HUES6 (cell line): ENCODE measurements around the gene TINAG.

Experiments
- H3K27ac ChIP-seq: 2 replicates; pipeline ENCODE4 v1.7.0; 2013; ENCODE audit warnings: low read depth, mild to moderate bottlenecking, low read length, inconsistent platforms
- H3K27me3 ChIP-seq: 2 replicates; pipeline ENCODE4 v1.6.1; 2013; ENCODE audit warnings: low read length; ENCODE audit not compliant: control insufficient read depth, insufficient read depth
- H3K36me3 ChIP-seq: 2 replicates; pipeline ENCODE4 v1.6.1; 2013; ENCODE audit warnings: low read length; ENCODE audit not compliant: control insufficient read depth, insufficient read depth
- H3K4me1 ChIP-seq: 2 replicates; pipeline ENCODE4 v1.6.1; 2013; ENCODE audit warnings: low read length; ENCODE audit not compliant: control insufficient read depth, insufficient read depth
- H3K4me3 ChIP-seq: 2 replicates; pipeline ENCODE4 v1.5.1; 2013; ENCODE audit warnings: low read depth, low read length
- H3K9ac ChIP-seq: one replicate; pipeline ENCODE4 v1.6.1; 2013; ENCODE audit warnings: mild to moderate bottlenecking, low read length
- H3K9me3 ChIP-seq: 2 replicates; pipeline ENCODE4 v1.6.1; 2013; ENCODE audit warnings: low read depth, low read length; ENCODE audit not compliant: control insufficient read depth, insufficient read depth

The TINAG gene

DNA sequence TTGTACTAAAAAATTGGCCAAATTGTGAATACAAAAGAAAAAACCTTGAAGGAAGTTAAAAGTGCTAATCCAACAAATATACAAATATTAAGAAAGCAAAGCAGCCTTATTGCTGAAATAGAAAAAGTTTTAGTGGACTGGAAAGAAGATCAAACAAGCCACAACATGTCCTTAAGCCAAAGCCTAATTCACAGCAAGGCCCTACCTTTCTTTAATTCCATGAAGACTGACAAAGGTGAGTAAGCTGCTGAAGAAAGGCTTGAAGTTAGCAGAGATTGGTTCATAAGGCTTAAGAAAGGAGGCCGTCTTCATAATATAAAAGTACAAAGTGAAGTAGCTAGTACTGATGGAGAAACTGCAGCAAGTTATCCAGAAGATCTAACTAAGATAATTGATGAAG, 53.5 kb downstream of the TINAG start:
- Histone ChIP-seq H3K27ac (no peak overlapping the region), H3K4me1 (no peaks in the 10 kb centered on the region), H3K36me3 (no peaks in the 10 kb centered on the region), H3K9me3 (no peaks in the 10 kb centered on the region), H3K27me3 (no peaks in the 10 kb centered on the region), H3K4me3 (no peak overlapping the region), H3K9ac (no peak overlapping the region)

DNA sequence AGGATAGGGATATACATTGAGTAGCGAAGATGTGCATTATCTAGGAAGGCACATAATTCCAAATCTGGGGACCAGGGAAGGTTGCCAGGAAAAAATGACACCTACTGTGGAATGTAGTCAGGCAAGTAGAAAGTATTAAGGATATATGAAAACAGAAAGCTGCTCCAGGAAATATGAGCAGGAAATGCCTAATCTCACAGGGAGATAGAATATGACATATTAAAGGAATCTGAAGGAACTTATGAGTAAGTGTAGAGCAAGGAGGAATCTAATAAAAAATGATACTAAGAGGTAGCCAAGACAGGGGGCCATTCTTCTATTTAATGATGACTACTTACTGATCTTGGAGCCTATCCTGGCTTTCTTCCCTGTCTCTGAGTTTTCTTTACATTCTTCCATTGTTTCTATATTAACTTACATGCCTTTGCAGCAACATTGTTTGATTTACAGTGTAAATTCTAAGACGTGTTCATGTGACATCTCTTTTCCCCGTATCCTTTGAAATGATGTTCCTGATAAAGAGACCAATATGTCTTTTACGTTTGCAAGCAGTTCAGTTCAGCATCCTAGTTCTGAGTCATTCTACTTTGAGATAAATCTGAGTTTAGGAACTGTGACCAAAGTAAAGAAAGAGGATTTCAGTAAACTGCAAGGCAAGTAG, 58.6 kb downstream of the TINAG start:
- H3K4me3 ChIP-seq, result no peak overlapping the region
- H3K9me3 ChIP-seq, result no peaks in the 10 kb centered on the region
- no peaks in the 10 kb centered on the region for H3K27me3 ChIP-seq
- H3K9ac ChIP-seq, result no peak overlapping the region
- H3K27ac ChIP-seq, result no peak overlapping the region
- H3K36me3 ChIP-seq, result no peaks in the 10 kb centered on the region
- no peaks in the 10 kb centered on the region for H3K4me1 ChIP-seq

DNA sequence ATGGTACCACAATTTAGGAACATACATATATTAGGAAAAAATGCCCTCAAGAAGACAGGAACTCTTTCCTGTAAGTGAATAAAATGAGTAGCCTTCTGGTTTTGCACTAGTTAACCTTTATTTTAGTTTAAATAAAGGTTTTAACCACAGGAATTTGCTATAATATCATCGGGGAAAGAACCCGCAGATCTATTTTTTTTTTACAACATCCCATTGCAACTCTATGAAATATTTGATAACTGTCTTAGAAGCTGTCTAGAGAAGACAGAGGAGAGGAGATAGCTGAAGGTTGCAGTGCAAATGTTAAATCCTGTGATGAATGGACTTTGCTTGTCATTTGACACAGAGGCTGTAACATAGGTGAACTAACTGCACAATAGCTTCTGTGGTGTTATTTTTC, 69.5 kb downstream of the TINAG start:
- Histone ChIP-seq H3K27me3 (no peaks in the 10 kb centered on the region), H3K9ac (no peak overlapping the region), H3K4me3 (no peak overlapping the region), H3K9me3 (no peaks in the 10 kb centered on the region), H3K36me3 (no peaks in the 10 kb centered on the region), H3K4me1 (no peaks in the 10 kb centered on the region), H3K27ac (no peak overlapping the region)

DNA sequence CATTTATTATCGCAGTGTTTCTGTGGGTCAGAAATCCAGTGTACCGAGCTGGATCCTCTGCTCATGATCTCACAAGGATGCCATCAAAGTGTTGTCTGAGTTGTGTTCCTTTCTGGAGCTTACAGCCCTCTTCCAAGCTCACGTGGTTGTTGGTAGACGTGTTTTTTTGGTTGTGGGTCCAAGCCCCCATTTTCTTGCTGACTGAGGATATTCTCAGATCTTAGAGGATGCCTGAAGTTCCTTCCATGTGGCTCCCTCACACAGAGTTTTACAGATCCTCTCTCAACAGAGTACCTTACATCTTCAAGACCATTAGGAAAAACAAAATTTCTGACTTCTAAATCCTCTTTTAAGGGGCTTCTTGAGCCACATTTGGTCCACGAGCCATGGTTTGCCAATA, 78.1 kb downstream of the TINAG start:
- Histone ChIP-seq H3K4me3 (no peak overlapping the region), H3K27me3 (no peaks in the 10 kb centered on the region)

DNA sequence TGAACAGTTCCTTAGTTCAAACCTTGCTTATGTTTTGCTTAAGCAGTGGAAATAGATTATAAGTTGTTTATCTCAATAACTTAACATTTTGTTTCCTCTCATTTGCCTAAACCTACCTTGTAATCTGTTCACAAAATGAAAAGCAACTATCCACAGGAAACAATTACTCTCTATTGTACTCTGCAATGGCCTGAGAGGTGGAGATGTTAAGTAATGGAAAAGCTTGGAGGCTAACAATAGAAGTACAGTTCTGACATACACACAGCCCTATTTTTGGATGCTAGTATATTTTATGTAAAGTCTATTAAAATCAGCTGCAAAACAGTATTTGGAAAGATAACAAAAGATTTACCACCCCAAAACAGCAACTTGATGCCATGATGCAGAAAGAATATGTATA, 82.1 kb downstream of the TINAG start:
- H3K9ac ChIP-seq, result no peak overlapping the region
- no peak overlapping the region for H3K4me3 ChIP-seq
- no peak overlapping the region for H3K27ac ChIP-seq
- H3K27me3 ChIP-seq, result no peaks in the 10 kb centered on the region
- no peaks in the 10 kb centered on the region for H3K36me3 ChIP-seq
- H3K9me3 ChIP-seq, result 0 out of 2 replicates have a peak, but pooled peaks cover 3% of the 10 kb centered on the region
- H3K4me1 ChIP-seq, result no peaks in the 10 kb centered on the region

More for the DNA sequence above, 78.1 kb downstream of the TINAG start:
- H3K9me3 ChIP-seq, result no peaks in the 10 kb centered on the region
- H3K36me3 ChIP-seq, result no peaks in the 10 kb centered on the region
- no peaks in the 10 kb centered on the region for H3K4me1 ChIP-seq
- H3K27ac ChIP-seq, result no peak overlapping the region
- H3K9ac ChIP-seq, result no peak overlapping the region

DNA sequence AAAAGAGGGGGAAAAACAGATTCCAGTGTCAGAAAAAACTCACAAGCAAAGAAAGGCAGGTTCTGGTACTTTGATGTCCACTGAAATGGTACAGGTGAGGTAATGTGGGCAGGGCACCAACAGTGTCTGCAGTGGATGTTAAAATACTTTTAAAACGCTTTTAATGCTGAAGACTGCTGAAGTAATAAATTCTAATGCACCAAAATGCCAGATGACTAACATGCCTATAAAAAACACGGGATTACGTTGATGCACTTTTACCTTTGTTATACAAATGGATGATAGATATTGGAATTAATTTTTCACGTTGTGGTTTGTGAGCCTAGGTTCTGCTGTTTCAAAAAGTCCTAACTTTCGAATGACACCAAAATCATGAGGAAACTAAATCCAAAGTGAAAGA, 83.3 kb downstream of the TINAG start:
- H3K4me1 ChIP-seq, result no peaks in the 10 kb centered on the region
- 0 out of 2 replicates have a peak, but pooled peaks cover 3% of the 10 kb centered on the region for H3K9me3 ChIP-seq
- no peaks in the 10 kb centered on the region for H3K36me3 ChIP-seq
- H3K4me3 ChIP-seq, result no peak overlapping the region
- no peak overlapping the region for H3K9ac ChIP-seq
- no peak overlapping the region for H3K27ac ChIP-seq
- H3K27me3 ChIP-seq, result no peaks in the 10 kb centered on the region

DNA sequence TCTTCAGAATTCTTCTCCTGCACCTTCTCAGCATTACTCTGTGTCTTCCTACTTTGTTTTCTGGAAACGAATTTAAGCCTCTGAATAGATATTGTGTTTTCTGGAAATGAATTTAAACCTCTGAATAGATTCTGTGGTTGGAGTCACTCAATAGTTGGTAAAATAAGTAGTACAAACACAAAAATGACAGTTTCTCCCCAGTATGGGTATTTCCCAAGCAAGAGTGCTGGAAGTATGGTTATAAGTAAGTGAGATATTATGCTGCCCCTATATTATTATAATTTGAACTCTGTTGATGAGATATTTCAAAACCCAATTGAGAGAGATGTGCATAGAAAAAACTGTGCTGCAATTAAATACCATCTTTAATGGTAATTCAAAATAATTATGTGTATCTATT, 94.9 kb downstream of the TINAG start:
- no peak overlapping the region for H3K9ac ChIP-seq
- H3K4me3 ChIP-seq, result no peak overlapping the region
- no peak overlapping the region for H3K27ac ChIP-seq
- H3K27me3 ChIP-seq, result no peaks in the 10 kb centered on the region
- no peaks in the 10 kb centered on the region for H3K4me1 ChIP-seq
- H3K9me3 ChIP-seq, result no peaks in the 10 kb centered on the region
- no peaks in the 10 kb centered on the region for H3K36me3 ChIP-seq

DNA sequence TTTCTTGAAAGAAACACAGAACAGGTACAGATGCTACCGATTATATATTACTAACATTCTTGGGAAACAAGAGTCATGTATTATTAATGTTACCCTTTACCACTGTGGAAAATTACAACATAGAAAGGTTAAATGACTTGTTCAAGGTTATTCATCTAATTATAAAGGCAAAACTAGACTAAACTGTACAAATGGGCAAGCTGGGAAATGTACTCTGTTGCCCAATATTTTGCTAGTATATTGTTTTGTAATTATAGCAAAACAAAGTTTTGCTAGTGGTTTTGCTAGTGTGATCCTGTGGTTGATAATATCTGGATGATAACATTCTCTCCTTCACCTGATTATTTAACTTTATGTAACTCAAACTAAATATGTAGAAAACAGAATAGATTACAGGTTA, 96.5 kb downstream of the TINAG start:
- Histone ChIP-seq H3K36me3 (no peaks in the 10 kb centered on the region), H3K4me1 (no peaks in the 10 kb centered on the region), H3K27ac (no peak overlapping the region), H3K9ac (no peak overlapping the region), H3K27me3 (no peaks in the 10 kb centered on the region), H3K9me3 (no peaks in the 10 kb centered on the region), H3K4me3 (no peak overlapping the region)

DNA sequence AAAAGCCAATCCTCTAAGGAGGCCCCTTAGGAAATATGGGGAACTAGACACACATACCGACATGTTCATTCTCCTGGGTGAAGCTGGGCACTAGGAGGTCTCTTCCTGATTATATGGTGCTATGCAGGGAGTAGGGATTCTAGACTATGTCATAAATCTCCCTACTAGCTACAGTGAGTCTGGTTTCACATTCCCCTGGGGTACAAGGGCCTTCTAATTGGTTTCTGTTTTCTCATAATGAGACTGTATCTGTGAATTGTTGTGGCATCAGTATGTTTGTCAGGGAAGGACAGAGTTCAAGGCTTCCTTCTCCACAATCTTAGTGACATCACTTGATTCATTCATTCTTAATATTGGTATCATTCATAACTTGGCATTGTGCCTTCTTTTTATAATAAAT, 103.5 kb downstream of the TINAG start:
- Histone ChIP-seq H3K4me3 (no peak overlapping the region), H3K9me3 (no peaks in the 10 kb centered on the region), H3K9ac (no peak overlapping the region), H3K36me3 (no peaks in the 10 kb centered on the region), H3K27me3 (no peaks in the 10 kb centered on the region), H3K27ac (no peak overlapping the region), H3K4me1 (no peaks in the 10 kb centered on the region)

DNA sequence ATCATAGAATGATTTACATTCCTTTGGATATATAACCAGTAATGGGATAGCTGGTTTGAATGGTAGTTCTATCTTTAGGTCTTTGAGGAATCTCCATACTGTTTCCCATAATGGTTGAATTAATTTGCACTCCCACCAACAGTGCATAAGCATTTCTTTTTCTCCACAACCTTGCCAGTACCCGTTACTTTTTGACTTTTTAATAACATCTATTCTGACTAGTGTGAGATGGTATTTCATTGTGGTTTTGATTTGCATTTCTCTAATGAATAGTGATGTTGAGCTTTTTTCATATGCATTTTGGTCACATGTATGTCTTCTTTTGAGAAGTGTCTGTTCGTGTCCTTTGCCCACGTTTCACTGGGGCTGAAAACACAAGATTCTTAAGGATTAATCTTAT, 107.3 kb downstream of the TINAG start:
- H3K4me1 ChIP-seq, result no peaks in the 10 kb centered on the region
- H3K9me3 ChIP-seq, result no peaks in the 10 kb centered on the region
- H3K4me3 ChIP-seq, result no peak overlapping the region
- H3K9ac ChIP-seq, result no peak overlapping the region
- no peak overlapping the region for H3K27ac ChIP-seq
- no peaks in the 10 kb centered on the region for H3K36me3 ChIP-seq
- H3K27me3 ChIP-seq, result no peaks in the 10 kb centered on the region

DNA sequence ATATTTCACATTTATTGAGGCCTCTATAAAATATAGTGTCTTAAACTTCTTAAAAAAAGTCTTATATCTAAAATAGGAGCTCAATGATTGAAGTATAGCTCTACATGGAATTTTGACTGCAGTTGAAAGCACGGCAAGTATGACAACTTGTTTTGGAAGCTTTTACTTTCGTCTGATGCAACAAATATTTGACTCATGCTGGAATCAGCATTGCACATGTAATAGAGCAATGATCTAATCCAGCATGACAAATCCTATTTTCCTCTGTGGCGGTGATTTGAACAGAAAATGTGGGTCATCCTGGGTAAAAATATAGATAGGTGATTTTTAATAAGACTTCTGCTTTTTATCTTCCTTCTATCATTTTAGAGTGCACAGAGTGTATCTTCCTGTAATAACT, 111.6 kb downstream of the TINAG start:
- H3K27ac ChIP-seq, result no peak overlapping the region
- H3K4me3 ChIP-seq, result no peak overlapping the region
- H3K4me1 ChIP-seq, result no peaks in the 10 kb centered on the region

DNA sequence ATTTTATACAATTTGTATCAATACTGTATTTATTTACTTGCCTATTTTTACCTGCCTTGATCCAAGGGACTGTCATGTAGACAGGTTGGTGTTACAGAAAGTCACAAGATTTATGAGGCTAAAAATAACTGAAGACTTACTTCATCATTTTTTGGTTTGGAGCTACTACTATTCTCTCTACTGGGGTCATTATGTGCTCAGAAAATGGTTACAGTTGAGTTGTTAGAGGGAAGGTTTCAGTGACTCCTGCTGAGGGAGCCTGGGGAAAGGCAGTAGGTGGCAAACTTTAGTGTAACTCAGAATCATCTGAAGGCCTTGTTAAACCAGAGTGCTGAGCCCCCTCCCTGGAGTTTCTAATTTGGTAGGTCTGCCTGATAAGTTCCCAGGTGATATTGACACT, 118.8 kb downstream of the TINAG start:
- H3K27me3 ChIP-seq, result no peaks in the 10 kb centered on the region
- H3K36me3 ChIP-seq, result no peaks in the 10 kb centered on the region
- no peaks in the 10 kb centered on the region for H3K4me1 ChIP-seq
- no peak overlapping the region for H3K4me3 ChIP-seq
- H3K9ac ChIP-seq, result no peak overlapping the region
- H3K9me3 ChIP-seq, result no peaks in the 10 kb centered on the region
- no peak overlapping the region for H3K27ac ChIP-seq

More for the DNA sequence above, 111.6 kb downstream of the TINAG start:
- no peak overlapping the region for H3K9ac ChIP-seq
- H3K27me3 ChIP-seq, result no peaks in the 10 kb centered on the region
- H3K9me3 ChIP-seq, result no peaks in the 10 kb centered on the region
- no peaks in the 10 kb centered on the region for H3K36me3 ChIP-seq
